NCI-H128 (cell line): Measurements from ENCODE around the gene MAGT1.
"Not testable (repeated sequence)": the region's sequence is repeated elsewhere in the genome, so short reads cannot be mapped to it uniquely, and the experiment has no call there.

Experiments
- DNase-seq: peaks from one replicate; lab custom pipeline; 2025; ENCODE audit not compliant: unreplicated experiment; lab: John Stamatoyannopoulos, UW

The MAGT1 gene

GRCh38 chrX:77875372-77875771 is 19.9 kb downstream of the MAGT1 start:
- DNase-seq: no peak

- not testable (repeated sequence) for DNase-seq
These were observed 63.7 kb downstream of the MAGT1 start for GRCh38 chrX:77831544-77831943.

- DNase-seq: not testable (repeated sequence)
These were observed 73.2 kb downstream of the MAGT1 start for GRCh38 chrX:77821989-77822388.

- DNase-seq: no peak
These were observed 75.0 kb downstream of the MAGT1 start for GRCh38 chrX:77820091-77820727.

- DNase-seq: no peak
These were observed 81.0 kb downstream of the MAGT1 start for GRCh38 chrX:77814210-77814609.

GRCh38 chrX:77802201-77802600 is 93.0 kb downstream of the MAGT1 start:
- no peak for DNase-seq

- DNase-seq: no peak
These were observed 100.1 kb downstream of the MAGT1 start for GRCh38 chrX:77795124-77795523.

- no peak for DNase-seq
These were observed 101.3 kb downstream of the MAGT1 start for GRCh38 chrX:77793946-77794345.

GRCh38 chrX:77788050-77788449 is 107.2 kb downstream of the MAGT1 start:
- no peak for DNase-seq

- DNase-seq: no peak
These were observed 108.9 kb downstream of the MAGT1 start for GRCh38 chrX:77786365-77786680.

- no peak for DNase-seq
These were observed 109.5 kb downstream of the MAGT1 start, which contains the start of gene ATRX for GRCh38 chrX:77785486-77786364. ATRX (minus strand) TSS chrX:77786216; CDS start chrX:77786001, 215 bp downstream.

GRCh38 chrX:77779695-77780094 is 115.5 kb downstream of the MAGT1 start:
- no peak for DNase-seq

GRCh38 chrX:77776659-77777058 is 118.6 kb downstream of the MAGT1 start:
- DNase-seq: no peak
